NCI-H1417 treated with DMSO at 0.1 percent for 48 hours (cell line): ENCODE measurements around the gene SPTBN1.

ENCODE experiments used
- DNase-seq: peaks from one replicate; lab custom pipeline; 2025; lab: John Stamatoyannopoulos, UW

The SPTBN1 gene

GRCh38 chr2:54455563-54456361 is at the start of gene SPTBN1:
TSS of gene SPTBN1 (plus strand) at chr2:54456327. CDS start at chr2:54526419, 70,092 bp downstream.
- peak; percentile 56 for DNase-seq

- DNase-seq, result no peak
These were observed 48.4 kb upstream of the SPTBN1 start for GRCh38 chr2:54407693-54408092.

- no peak for DNase-seq
These were observed 47.8 kb upstream of the SPTBN1 start for GRCh38 chr2:54408288-54408687.

DNA sequence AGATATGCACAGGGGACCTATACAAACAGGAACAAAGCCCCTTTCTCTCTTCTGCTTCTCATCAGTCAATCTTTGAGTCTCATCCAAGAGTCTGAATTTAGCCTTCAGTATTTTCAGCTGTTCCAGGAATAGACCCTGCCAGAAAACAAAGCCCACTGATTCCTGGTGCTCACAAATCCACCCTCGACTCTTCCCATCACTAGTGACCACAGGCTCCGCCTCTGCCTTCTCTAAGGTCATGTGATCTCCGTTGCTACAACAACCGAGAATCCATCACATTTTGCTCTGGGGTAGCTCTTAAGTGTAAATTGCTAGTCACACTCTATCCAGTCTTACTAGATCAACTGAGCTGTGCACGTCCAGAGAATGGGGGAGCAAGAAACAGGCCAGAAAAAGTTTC is 46.4 kb upstream of the SPTBN1 start:
- DNase-seq, result peak; percentile 42

- no peak for DNase-seq
These were observed 44.2 kb upstream of the SPTBN1 start for GRCh38 chr2:54411801-54412354.

DNA sequence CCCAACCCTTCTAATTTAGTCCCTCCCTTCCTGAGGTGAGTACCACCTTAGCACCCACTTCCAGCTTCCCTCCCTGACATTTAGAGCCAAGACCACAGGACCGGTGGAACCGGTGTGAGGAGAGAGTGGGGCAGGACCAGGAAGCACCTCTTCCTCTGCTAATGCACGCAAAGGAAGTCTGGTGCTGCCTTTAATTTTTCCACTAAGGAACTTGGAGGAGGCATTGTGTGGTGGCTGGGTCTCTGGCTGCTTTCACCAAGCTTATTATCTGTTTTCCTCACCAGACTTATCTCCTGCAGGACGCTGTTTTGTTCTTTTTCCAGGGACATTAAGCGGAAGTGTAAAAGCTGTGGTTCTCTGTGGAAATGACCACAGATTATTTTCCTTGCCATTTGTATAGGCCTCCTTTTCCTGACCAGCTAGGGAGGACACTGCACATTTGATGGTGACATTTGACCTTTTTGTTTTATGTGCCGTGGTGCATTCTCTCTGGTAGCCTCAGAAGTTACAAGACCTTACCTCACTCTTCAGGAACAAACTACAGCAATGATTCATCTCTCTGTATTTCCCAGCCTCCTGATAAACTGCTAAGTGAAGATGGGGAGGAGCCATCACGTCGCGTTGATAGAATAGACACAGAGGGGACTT is 39.8 kb upstream of the SPTBN1 start:
- DNase-seq, result no peak

DNA sequence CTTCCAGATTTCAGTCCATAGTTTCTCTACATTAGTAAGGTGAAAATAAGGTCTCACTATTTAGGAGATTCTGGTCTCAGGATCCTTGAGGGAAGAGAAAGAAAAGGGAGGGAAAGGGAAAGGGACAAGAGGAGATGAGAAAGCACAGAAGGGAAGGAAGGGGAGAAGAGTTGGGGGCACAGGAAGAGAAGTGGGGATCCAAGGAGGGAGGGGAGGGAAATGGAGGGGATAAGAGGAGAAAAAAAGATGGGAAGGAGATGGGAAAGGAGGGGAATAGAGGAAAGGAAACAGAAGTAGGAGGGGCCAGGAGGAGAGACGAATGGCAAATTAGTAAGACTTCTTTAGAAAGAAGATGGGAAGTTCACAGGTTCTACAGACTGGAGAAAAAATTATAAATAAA is 39.2 kb upstream of the SPTBN1 start:
- no peak for DNase-seq

DNA sequence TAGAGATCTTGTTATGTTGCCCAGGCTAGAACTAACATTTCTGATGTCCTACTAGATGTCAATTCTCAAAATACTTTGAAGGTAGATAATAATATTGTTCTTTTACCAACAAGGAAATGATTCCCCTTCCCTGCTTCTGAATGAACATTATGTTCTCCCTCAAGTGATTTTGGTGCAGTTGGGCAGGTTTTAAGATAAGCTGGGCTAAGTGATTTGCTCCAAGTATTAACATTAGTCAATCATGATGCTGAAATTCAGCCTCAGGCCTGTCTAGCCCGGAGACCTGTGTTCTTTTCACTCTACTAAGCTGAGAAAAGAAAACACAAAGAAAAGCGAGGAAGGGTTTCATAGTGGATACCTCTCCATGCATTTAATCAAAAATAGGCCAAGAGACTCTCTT is 38.5 kb upstream of the SPTBN1 start:
- DNase-seq, result no peak

DNA sequence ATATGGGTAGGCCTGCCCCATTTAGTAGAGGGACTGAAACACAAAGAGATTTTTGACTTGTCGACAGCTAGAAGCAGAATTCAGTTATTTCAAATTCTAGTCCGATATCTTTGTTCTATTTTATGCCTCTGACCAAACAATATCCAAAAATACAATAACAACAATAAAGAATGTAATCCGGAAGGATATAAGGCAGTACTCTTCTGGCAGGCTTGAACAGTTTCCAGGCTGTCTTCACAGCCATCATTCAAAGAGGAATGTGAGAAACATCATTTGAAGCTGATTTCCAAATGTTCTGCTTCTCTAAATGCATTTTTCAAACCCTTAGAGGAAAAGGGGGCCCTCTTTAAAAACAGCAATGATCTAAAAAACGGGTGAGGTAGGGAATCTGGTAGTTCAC is 36.7 kb upstream of the SPTBN1 start:
- no peak for DNase-seq

- no peak for DNase-seq
These were observed 36.1 kb upstream of the SPTBN1 start for GRCh38 chr2:54419855-54420523.

- no peak for DNase-seq
These were observed 35.5 kb upstream of the SPTBN1 start for GRCh38 chr2:54420524-54421172.

DNA sequence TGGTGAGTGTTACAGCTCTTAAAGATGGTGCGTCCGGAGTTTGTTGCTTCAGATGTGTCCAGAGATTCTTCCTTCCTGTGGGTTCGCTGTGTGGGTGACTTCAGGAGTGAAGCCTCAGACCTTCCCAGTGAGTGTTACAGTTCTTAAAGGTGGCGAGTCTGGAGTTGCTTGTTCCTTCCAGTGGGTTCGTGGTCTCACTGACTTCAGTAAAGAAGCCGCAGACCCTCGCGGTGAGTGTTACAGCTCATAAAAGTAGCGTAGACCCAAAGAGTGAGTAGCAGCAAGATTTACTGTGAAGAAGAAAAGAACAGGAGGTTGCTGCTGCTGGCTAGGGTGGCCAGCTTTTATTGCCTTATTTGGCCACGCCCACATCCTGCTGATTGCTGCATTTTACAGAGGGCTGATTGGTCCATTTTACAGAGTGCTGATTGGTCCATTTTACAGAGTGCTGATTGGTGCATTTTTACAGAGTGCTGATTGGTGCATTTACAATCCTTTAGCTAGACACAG is 34.0 kb upstream of the SPTBN1 start:
- DNase-seq, result no peak

DNA sequence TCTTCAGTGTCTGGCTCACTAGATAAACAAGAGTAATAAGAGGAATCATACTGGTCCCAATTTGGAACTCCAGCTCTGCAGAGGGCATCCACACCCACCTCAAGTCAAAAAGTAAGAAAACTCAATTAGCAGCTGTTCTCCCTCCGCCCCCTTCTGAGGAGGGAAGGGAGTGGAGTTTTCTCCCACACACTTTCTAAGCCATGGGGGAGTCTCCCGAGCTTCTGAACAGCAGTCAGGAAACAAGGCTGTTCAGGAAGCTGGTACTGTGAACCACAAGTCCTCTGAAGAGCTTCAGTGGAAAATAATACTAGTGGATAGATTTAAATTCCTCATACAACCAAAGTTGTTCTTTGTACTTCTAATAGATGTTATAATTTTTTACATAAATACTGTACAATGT is 32.9 kb upstream of the SPTBN1 start:
- no peak for DNase-seq

- DNase-seq, result no peak
These were observed 31.5 kb upstream of the SPTBN1 start for GRCh38 chr2:54424555-54425163.

- DNase-seq, result no peak
These were observed 27.9 kb upstream of the SPTBN1 start for GRCh38 chr2:54428108-54428831.

DNA sequence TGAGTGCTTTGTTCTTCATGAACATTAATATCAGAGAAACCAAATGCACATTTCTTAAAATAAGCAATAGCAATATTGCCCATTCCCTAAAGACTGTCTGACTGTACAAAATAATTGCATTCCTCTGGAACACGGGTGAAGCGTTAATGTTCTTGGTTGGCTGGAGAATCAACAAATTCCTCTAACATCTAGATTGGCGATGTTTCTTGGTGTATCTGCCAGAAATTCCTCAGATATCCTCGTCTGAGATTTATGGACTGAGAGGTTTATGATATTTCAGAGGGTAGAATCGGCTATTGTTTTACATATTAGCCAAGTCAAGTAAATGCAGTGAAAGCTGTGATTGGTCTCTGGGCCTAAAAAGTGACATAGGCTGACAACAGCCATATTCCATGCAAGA is 27.1 kb upstream of the SPTBN1 start:
- DNase-seq, result no peak

GRCh38 chr2:54429811-54430551 is 26.1 kb upstream of the SPTBN1 start:
- no peak for DNase-seq

DNA sequence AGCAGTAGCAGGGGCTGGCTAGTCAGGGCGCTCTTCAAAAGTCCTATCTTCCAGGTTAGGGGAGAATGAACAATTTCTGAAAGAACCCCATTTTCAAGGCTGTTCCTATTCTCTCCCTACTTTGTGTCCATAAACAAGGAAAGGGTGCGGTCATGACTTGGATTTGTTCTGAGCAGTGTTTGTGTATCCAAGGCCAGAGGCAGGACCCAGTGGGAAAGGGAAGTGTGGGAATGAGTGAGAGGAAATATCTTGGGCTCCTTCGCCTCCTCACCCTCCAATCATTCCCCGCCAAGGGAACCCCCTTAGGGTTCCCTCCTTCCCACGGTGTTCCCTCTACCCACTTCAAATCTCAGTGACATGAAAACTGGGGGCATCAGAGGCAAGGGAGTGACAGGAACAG is 25.5 kb upstream of the SPTBN1 start:
- DNase-seq, result no peak

GRCh38 chr2:54432251-54433015 is 23.7 kb upstream of the SPTBN1 start:
- DNase-seq, result no peak
